22Rv1 (cell line): ENCODE results near the gene TBCB.

Experiments used
- ZFX ChIP-seq: fragments of 450-650 bp; IDR thresholded peaks from 2 replicates; pipeline ENCODE4 v1.6.1; 2017; ENCODE audit warnings: antibody characterized with exemption, borderline replicate concordance
- TF ChIP-seq, protein P1 (sequence below): fragments of 450-650 bp; IDR thresholded peaks from 2 replicates; pipeline ENCODE4 v1.5.1; 2017; ENCODE audit warnings: mild to moderate bottlenecking

DNA sequence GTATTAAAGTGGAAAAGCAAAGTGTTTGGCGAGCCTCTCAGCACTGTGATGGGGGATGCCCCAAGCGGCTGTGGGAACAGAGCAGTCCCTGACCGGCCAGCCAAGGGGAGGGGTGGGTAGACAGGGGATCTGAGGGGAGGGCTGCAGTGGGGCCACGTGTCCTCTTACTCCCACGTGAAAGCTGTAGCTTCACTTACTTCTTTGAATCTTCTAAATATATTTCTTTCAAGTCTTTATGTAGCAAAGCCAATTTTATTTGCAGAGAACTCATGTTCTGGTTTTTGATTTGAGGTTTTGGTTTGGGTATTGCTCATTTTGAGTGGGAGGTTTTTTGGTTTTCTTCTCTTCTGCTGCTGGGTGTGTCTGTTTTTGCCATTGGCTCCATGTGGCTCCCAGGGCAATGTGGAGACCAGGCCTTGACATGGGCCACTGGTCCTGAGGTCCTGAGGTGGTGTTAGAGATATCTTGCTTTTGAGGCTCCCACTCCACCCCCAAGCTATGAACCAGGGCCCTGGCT lies 22.1 kb upstream of the TBCB start:
- TF ChIP-seq, protein P1, sequence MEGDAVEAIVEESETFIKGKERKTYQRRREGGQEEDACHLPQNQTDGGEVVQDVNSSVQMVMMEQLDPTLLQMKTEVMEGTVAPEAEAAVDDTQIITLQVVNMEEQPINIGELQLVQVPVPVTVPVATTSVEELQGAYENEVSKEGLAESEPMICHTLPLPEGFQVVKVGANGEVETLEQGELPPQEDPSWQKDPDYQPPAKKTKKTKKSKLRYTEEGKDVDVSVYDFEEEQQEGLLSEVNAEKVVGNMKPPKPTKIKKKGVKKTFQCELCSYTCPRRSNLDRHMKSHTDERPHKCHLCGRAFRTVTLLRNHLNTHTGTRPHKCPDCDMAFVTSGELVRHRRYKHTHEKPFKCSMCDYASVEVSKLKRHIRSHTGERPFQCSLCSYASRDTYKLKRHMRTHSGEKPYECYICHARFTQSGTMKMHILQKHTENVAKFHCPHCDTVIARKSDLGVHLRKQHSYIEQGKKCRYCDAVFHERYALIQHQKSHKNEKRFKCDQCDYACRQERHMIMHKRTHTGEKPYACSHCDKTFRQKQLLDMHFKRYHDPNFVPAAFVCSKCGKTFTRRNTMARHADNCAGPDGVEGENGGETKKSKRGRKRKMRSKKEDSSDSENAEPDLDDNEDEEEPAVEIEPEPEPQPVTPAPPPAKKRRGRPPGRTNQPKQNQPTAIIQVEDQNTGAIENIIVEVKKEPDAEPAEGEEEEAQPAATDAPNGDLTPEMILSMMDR = no peak
- TF ChIP-seq ZFX = no peak
